Activated B cell treated with CpG ODN at 0.5 μM for 24 hours (primary cell): ENCODE results near the gene SND1. TPM values are rescaled to one million over a fixed set of nuclear protein-coding genes. Genes with fewer than 3 reads are reported as not detected.

ENCODE experiments used
- ATAC-seq: fragments of 200-7000 bp; cut with Tn5 transposase; one replicate; pipeline ENCODE4 v1.10.0; 2021; ENCODE audit warnings: low read depth, mild to moderate bottlenecking, moderate library complexity
- CTCF ChIA-PET: fragments of 350-600 bp; sonication (Branson Sonifier 250); formaldehyde crosslinking; loops from one replicate; lab custom pipeline; 2021; ENCODE audit warnings: antibody characterized with exemption; lab: Charles Lee
- POLR2A ChIA-PET: fragments of 350-600 bp; sonication (Branson Sonifier 250); formaldehyde crosslinking; loops from one replicate; lab custom pipeline; 2021; ENCODE audit warnings: antibody characterized with exemption; lab: Charles Lee
- DNase-seq: peaks from one replicate; pipeline ENCODE4 v3.0.0; 2022
- H3K27ac Mint-ChIP-seq: one replicate; pipeline ENCODE4 v1.8.0; 2020; ENCODE audit warnings: mixed read lengths
- H3K27me3 Mint-ChIP-seq: one replicate; pipeline ENCODE4 v1.8.0; 2021; ENCODE audit warnings: mixed read lengths
- H3K36me3 Mint-ChIP-seq: one replicate; pipeline ENCODE4 v1.8.0; 2021; ENCODE audit warnings: low read depth, mixed read lengths
- H3K4me1 Mint-ChIP-seq: one replicate; pipeline ENCODE4 v1.8.0; 2021; ENCODE audit warnings: mixed read lengths
- H3K4me3 Mint-ChIP-seq: one replicate; pipeline ENCODE4 v1.8.0; 2020; ENCODE audit warnings: mild to moderate bottlenecking, mixed read lengths
- H3K9me3 Mint-ChIP-seq: one replicate; pipeline ENCODE4 v1.8.0; 2020; ENCODE audit warnings: mixed read lengths
- CTCF ChIP-seq: fragments of 200-600 bp; IDR thresholded peaks from one replicate; pipeline ENCODE4 v1.8.0; 2022; ENCODE audit warnings: antibody characterized with exemption, mild to moderate bottlenecking
- intact Hi-C: fragments of 100-400 bp; cut with micrococcal nuclease; formaldehyde crosslinking; loops from one replicate; pipeline ENCODE4 v1.15.1; 2024
- total RNA-seq: library from RNA; stranded (reverse); gene quantifications from 2 replicates; pipeline ENCODE4 v1.2.3, GENCODE V29; 2022

SND1 gene
- total RNA-seq, 1 donor from 2014 or later, result 215 TPM

GRCh38 chr7:127618042-127618441, 34.0 kb upstream of the SND1 start, which contains the start of gene PAX4:
Gene PAX4, minus strand, starts transcription at chr7:127618142. Its CDS starts 2,214 bp downstream, at chr7:127615928.
- Mint-ChIP-seq H3K27ac (no peak within 1 kb of the TSS), H3K27me3 (peaks cover 44% of the 10 kb centered on the region), H3K4me1 (peaks cover 2% of the 10 kb centered on the region), H3K9me3 (no peaks in the 10 kb centered on the region), H3K4me3 (no peak within 1 kb of the TSS), H3K36me3 (no peaks in the 10 kb centered on the region)
- intact Hi-C loops, result no loop called here
- ChIA-PET CTCF (no interaction called here), POLR2A (no interaction called here)
- ATAC-seq (no peak), DNase-seq (no peak)
- no peak for TF ChIP-seq CTCF

- ChIA-PET POLR2A (no interaction called here), CTCF (no interaction called here)
- no peak overlapping the region for H3K4me3 Mint-ChIP-seq
- no peaks in the 10 kb centered on the region for H3K9me3 Mint-ChIP-seq
- DNase-seq (no peak), ATAC-seq (no peak)
- TF ChIP-seq CTCF, result no peak
- intact Hi-C loops, result no loop called here
- H3K27me3 Mint-ChIP-seq, result peaks cover 41% of the 10 kb centered on the region
- no peak overlapping the region for H3K27ac Mint-ChIP-seq
- peaks cover 2% of the 10 kb centered on the region for H3K4me1 Mint-ChIP-seq
- H3K36me3 Mint-ChIP-seq, result no peaks in the 10 kb centered on the region
Observed at GRCh38 chr7:127618775-127619174, 33.2 kb upstream of the SND1 start.

GRCh38 chr7:127619681-127620405, 32.2 kb upstream of the SND1 start:
- no peak for ATAC-seq
- H3K27me3 Mint-ChIP-seq, result peaks cover 46% of the 10 kb centered on the region
- intact Hi-C loops, result no loop called here
- H3K4me1 Mint-ChIP-seq, result peaks cover 2% of the 10 kb centered on the region
- CTCF ChIA-PET, result no interaction called here
- no peaks in the 10 kb centered on the region for H3K36me3 Mint-ChIP-seq
- POLR2A ChIA-PET, result interaction anchor here (0.7 kb wide), 1 partner anchor 37 kb away, joined by 3 read pairs; no protein-coding TSS in a partner anchor
- no peak for DNase-seq
- no peak overlapping the region for H3K4me3 Mint-ChIP-seq
- H3K9me3 Mint-ChIP-seq, result no peaks in the 10 kb centered on the region
- TF ChIP-seq CTCF, result no peak
- H3K27ac Mint-ChIP-seq, result no peak overlapping the region

- H3K36me3 Mint-ChIP-seq, result no peaks in the 10 kb centered on the region
- H3K27ac Mint-ChIP-seq, result no peak overlapping the region
- H3K27me3 Mint-ChIP-seq, result peaks cover 47% of the 10 kb centered on the region
- POLR2A ChIA-PET, result interaction anchor here (0.7 kb wide), 1 partner anchor 38 kb away, joined by 3 read pairs; no protein-coding TSS in a partner anchor
- ATAC-seq (no peak), DNase-seq (no peak)
- no peak overlapping the region for H3K4me3 Mint-ChIP-seq
- TF ChIP-seq CTCF, result no peak
- intact Hi-C loops, result no loop called here
- no peaks in the 10 kb centered on the region for H3K9me3 Mint-ChIP-seq
- H3K4me1 Mint-ChIP-seq, result peaks cover 2% of the 10 kb centered on the region
- CTCF ChIA-PET, result no interaction called here
Observed at GRCh38 chr7:127620406-127621233, 31.4 kb upstream of the SND1 start.

GRCh38 chr7:127625331-127625730, 26.7 kb upstream of the SND1 start:
- Mint-ChIP-seq H3K27ac (no peak overlapping the region), H3K36me3 (no peaks in the 10 kb centered on the region), H3K27me3 (peaks cover 24% of the 10 kb centered on the region), H3K9me3 (no peaks in the 10 kb centered on the region), H3K4me1 (peaks cover 2% of the 10 kb centered on the region), H3K4me3 (no peak overlapping the region)
- no peak for TF ChIP-seq CTCF
- no peak for DNase-seq
- ChIA-PET POLR2A (no interaction called here), CTCF (no interaction called here)
- intact Hi-C loops, result no loop called here
- ATAC-seq, result no peak
